HG02763 (cell line): ENCODE data around the gene KLHDC4.

Experiments
- ATAC-seq: cut with Tn5 transposase; IDR thresholded peaks from one replicate; pipeline ENCODE4 v1.9.1; 2021; ENCODE audit warnings: mild to moderate bottlenecking, moderate library complexity; ENCODE audit not compliant: unreplicated experiment

The KLHDC4 gene

DNA sequence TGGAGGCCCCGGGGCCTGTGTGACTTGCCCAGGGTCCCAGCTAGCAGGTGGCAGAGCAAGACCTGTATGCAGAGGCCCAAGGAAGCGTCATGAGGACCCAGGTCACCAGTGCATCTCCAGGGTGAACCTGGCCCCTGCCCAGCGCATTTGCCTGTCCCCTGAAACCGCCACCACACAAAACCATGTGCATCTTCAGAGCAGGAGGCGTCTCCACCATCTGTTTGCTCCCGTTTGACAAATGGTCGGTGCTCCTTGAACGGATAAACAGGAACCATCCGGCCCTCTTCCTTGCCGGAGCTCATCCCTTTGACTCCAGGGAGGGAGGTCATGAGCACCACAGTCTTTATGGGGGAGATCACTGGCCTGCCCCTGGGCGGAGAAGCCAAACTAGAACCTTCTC lies 101.0 kb downstream of the KLHDC4 start:
- no peak for ATAC-seq

GRCh38 chr16:87662254-87663204 lies 103.3 kb downstream of the KLHDC4 start:
- no peak for ATAC-seq

- ATAC-seq, result no peak
Observed at GRCh38 chr16:87661561-87661960, 104.2 kb downstream of the KLHDC4 start.

DNA sequence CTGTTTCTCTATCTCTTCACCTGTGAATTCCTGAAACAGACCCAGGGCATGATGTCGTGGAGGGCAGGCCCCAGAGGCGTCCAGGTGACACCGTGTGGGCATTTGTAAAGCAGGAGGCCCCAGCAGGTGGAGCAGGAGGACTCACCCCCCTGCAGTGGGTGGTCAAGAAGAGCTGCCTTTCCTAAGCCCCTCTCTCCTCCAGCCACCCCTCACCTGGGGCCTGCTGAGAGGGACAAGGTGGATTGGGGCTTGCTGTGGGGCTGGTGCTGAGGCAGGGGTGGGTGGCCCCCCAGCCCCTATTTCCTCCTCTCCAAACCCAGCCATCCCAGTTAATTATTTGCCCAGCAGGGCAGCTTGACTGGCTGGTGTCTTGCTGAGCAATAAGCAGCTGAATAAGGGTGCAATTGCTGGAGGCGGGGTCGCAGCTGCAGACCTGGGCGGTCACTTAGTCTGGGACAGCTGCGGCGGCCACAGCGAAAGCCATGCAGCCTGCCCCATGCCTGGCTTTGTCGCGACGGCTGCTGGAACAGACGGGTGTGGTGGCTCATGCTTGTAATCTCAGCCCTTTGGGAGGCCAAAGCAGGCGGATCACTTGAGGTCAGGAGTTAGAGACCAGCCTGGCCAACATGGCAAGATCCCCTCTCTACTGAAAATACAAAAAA lies 107.1 kb downstream of the KLHDC4 start:
- ATAC-seq, result no peak
